Uterus (tissue), 4 donors: ENCODE measurements around the gene NME5. TPM values are rescaled to one million over a fixed set of nuclear protein-coding genes. Genes with fewer than 3 reads are reported as not detected.

Experiments
- DNase-seq, 2 donors: peaks; one replicate each; pipeline ENCODE4 v3.0.0-alpha.2; 2019 to 2020
- H3K27ac ChIP-seq, 2 donors: fragments of 200-600 bp; sonication (generic); 1 replicate in 1 of 2; 2 replicates in 1 of 2; pipeline ENCODE4 v1.5.1; 2016 to 2018
- H3K27me3 ChIP-seq, 2 donors: fragments of 200-600 bp; sonication (generic); one replicate each; pipeline ENCODE4 v1.5.1; 2018 to 2019; ENCODE audit warnings: control low read depth in 1 of 2
- H3K36me3 ChIP-seq, 2 donors: fragments of 200-600 bp; sonication (generic); one replicate each; pipeline ENCODE4 v1.5.1; 2019; ENCODE audit warnings: control low read depth in 1 of 2
- H3K4me1 ChIP-seq, 2 donors: fragments of 200-600 bp; sonication (generic); one replicate each; pipeline ENCODE4 v1.5.1; 2018 to 2019; ENCODE audit warnings: control low read depth in 1 of 2
- H3K4me3 ChIP-seq, 2 donors: fragments of 200-600 bp; sonication (generic); 1 replicate in 1 of 2; 2 replicates in 1 of 2; pipeline ENCODE4 v1.5.1; 2018 to 2019; ENCODE audit warnings: mild to moderate bottlenecking in 1 of 2
- H3K9me3 ChIP-seq, 2 donors: fragments of 200-600 bp; sonication (generic); one replicate each; pipeline ENCODE4 v1.5.1; 2019; ENCODE audit warnings: control low read depth in 1 of 2
- CTCF ChIP-seq, 4 experiments: fragments of 200-600 bp in 2 of 4; fragments of 450-650 bp in 2 of 4; sonication (generic) in 2 of 4; IDR thresholded peaks; one replicate each; pipeline ENCODE4 v1.5.1; 2016 to 2019; ENCODE audit warnings: antibody characterized with exemption in 4 of 4, mild to moderate bottlenecking in 2 of 4, moderate library complexity in 1 of 4
- POLR2A ChIP-seq, 2 donors: fragments of 450-650 bp; IDR thresholded peaks; one replicate each; pipeline ENCODE4 v1.6.1; 2016; ENCODE audit warnings: antibody characterized with exemption in 2 of 2, mild to moderate bottlenecking in 1 of 2, moderate library complexity in 1 of 2
- intact Hi-C: fragments of 100-400 bp; cut with DNase I; formaldehyde crosslinking; loops from one replicate; pipeline ENCODE4 v1.15.1; 2023; ENCODE audit warnings: low total_unique reads
- total RNA-seq, 4 donors: library from RNA; depleted of rRNA in 3 of 4; stranded (reverse); fragments of >200 nt in 3 of 4; gene quantifications; one replicate each; pipeline versions ENCODE4 v1.1.0 to v1.2.4, GENCODE V29; 2014 to 2023
- donor health status: DM: yes; HTN: yes; CAD: no.

The NME5 gene
- total RNA-seq = 1 to 10 TPM in 2 of 4 donors, under 1 TPM in 1, not detected in 1; 0.26 to 9.2 (median 2.0) TPM

- peak; percentile 34 to 41 for DNase-seq
- Histone ChIP-seq H3K36me3 (no peaks in the 10 kb centered on the region), H3K9me3 (no peaks in the 10 kb centered on the region), H3K4me1 (no peaks in the 10 kb centered on the region), H3K27ac (no peak within 1 kb of the TSS), H3K27me3 (no peaks in the 10 kb centered on the region), H3K4me3 (peak within 1 kb of the TSS; percentile 36 to 62)
- no peak for TF ChIP-seq CTCF (IDR thresholded peaks at IDR 0.05)
- TF ChIP-seq POLR2A (IDR thresholded peaks at IDR 0.05) = no peak
- intact Hi-C loops = no loop called here
Measured at GRCh38 chr5:138138949-138139780, at the start of gene NME5. Gene NME5 (minus strand): TSS chr5:138139428. CDS start chr5:138138780, 648 bp downstream.

- Histone ChIP-seq H3K36me3 (no peaks in the 10 kb centered on the region), H3K9me3 (no peaks in the 10 kb centered on the region), H3K27me3 (no peaks in the 10 kb centered on the region), H3K4me3 (no peak overlapping the region), H3K27ac (no peak overlapping the region), H3K4me1 (no peaks in the 10 kb centered on the region)
- DNase-seq = no peak
- TF ChIP-seq CTCF (IDR thresholded peaks at IDR 0.05) = no peak
- no peak for TF ChIP-seq POLR2A (IDR thresholded peaks at IDR 0.05)
- intact Hi-C loops = no loop called here
Measured at GRCh38 chr5:138188626-138189025, 49.4 kb upstream of the NME5 start.

GRCh38 chr5:138186002-138186447 lies 46.8 kb upstream of the NME5 start:
- no peak overlapping the region for H3K4me3 ChIP-seq
- intact Hi-C loops = no loop called here
- no peak overlapping the region for H3K27ac ChIP-seq
- no peaks in the 10 kb centered on the region for H3K27me3 ChIP-seq
- TF ChIP-seq CTCF (IDR thresholded peaks at IDR 0.05) (no peak), POLR2A (IDR thresholded peaks at IDR 0.05) (no peak)
- no peak for DNase-seq
- no peaks in the 10 kb centered on the region for H3K36me3 ChIP-seq
- H3K9me3 ChIP-seq = no peaks in the 10 kb centered on the region
- H3K4me1 ChIP-seq = no peaks in the 10 kb centered on the region

GRCh38 chr5:138182808-138183207 lies 43.6 kb upstream of the NME5 start:
- H3K27ac ChIP-seq = no peak overlapping the region
- no peaks in the 10 kb centered on the region for H3K9me3 ChIP-seq
- H3K4me3 ChIP-seq = no peak overlapping the region
- intact Hi-C loops = no loop called here
- H3K36me3 ChIP-seq = no peaks in the 10 kb centered on the region
- no peak for DNase-seq
- TF ChIP-seq CTCF (IDR thresholded peaks at IDR 0.05) (no peak), POLR2A (IDR thresholded peaks at IDR 0.05) (no peak)
- H3K27me3 ChIP-seq = no peaks in the 10 kb centered on the region
- no peaks in the 10 kb centered on the region for H3K4me1 ChIP-seq

- TF ChIP-seq POLR2A (IDR thresholded peaks at IDR 0.05) (no peak), CTCF (IDR thresholded peaks at IDR 0.05) (no peak)
- Histone ChIP-seq H3K27me3 (no peaks in the 10 kb centered on the region), H3K27ac (no peak overlapping the region), H3K36me3 (no peaks in the 10 kb centered on the region), H3K9me3 (no peaks in the 10 kb centered on the region), H3K4me1 (peaks cover 0 to 4% of the 10 kb centered on the region in 2 donors), H3K4me3 (no peak overlapping the region)
- DNase-seq = no peak
- intact Hi-C loops = no loop called here
Measured at GRCh38 chr5:138180841-138181240, 41.6 kb upstream of the NME5 start.
